ENCODE data around the gene PMEPA1.

PMEPA1 gene

DNA sequence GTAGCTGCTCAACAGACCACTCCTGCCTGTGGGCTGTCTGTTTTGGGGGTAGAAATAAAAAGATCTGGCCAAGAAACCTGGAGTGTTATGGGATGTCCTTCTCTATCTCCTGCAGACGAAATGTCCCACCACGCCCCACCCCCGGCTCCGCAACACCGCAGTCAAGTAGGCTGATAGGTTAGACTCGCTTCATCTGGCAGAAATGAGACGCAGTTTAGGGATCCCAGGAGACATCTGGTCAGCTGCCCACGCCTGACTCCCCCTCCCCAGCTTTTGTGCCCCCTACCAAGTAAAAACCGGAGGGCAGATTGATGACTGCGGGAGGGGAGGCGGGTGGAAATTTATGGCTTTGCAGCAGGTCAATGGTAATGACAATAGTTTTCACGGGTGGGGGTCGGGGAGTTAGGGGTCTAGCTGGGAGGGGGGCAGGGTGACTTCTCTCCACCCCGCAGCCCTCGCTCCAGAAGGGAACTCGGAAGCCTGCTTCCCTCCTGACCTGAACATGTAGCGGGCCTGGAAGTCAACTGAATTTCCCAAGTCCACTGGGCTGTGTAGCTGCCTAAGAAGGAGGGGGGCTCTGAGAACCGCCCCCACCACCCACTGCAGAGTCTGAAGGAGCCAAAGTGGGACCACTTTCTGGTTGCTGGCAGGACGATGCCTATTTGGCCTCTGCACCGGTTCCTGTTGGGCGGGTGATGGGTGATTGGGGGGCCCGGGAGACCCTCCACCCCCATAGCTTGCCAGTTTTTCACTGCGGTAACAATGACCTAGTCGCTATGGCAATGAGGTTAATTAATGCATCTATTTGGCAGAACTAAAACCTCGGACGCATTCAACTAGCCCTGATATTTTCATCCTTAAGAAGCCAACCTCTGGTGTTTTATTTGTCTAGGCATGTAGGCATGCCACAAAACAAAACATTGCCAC, 25.7 kb downstream of the PMEPA1 start:
- no peak for ATAC-seq
- Mint-ChIP-seq H3K4me3 (no peak overlapping the region), H3K4me1 (peaks cover 35% of the 10 kb centered on the region), H3K27ac (no peak overlapping the region), H3K9me3 (no peaks in the 10 kb centered on the region), H3K36me3 (no peaks in the 10 kb centered on the region)
- no peak for DNase-seq (ENCODE audit: low spot score in 2 of 2)

- DNase-seq (ENCODE audit: low spot score in 2 of 2) (no peak), ATAC-seq (no peak)
- H3K4me1 Mint-ChIP-seq, result peaks cover 35% of the 10 kb centered on the region
- H3K27ac Mint-ChIP-seq, result no peak overlapping the region
- H3K4me3 Mint-ChIP-seq, result no peak overlapping the region
- no peaks in the 10 kb centered on the region for H3K36me3 Mint-ChIP-seq
- no peaks in the 10 kb centered on the region for H3K9me3 Mint-ChIP-seq
Observed at GRCh38 chr20:57683287-57683686, 26.5 kb downstream of the PMEPA1 start.

GRCh38 chr20:57682184-57683101, 27.4 kb downstream of the PMEPA1 start:
- no peak for ATAC-seq
- no peaks in the 10 kb centered on the region for H3K9me3 Mint-ChIP-seq
- H3K36me3 Mint-ChIP-seq, result no peaks in the 10 kb centered on the region
- DNase-seq (ENCODE audit: low spot score in 2 of 2), result no peak
- peak overlapping the region; percentile 40 for H3K27ac Mint-ChIP-seq
- H3K4me3 Mint-ChIP-seq, result no peak overlapping the region
- peaks cover 29% of the 10 kb centered on the region for H3K4me1 Mint-ChIP-seq

DNA sequence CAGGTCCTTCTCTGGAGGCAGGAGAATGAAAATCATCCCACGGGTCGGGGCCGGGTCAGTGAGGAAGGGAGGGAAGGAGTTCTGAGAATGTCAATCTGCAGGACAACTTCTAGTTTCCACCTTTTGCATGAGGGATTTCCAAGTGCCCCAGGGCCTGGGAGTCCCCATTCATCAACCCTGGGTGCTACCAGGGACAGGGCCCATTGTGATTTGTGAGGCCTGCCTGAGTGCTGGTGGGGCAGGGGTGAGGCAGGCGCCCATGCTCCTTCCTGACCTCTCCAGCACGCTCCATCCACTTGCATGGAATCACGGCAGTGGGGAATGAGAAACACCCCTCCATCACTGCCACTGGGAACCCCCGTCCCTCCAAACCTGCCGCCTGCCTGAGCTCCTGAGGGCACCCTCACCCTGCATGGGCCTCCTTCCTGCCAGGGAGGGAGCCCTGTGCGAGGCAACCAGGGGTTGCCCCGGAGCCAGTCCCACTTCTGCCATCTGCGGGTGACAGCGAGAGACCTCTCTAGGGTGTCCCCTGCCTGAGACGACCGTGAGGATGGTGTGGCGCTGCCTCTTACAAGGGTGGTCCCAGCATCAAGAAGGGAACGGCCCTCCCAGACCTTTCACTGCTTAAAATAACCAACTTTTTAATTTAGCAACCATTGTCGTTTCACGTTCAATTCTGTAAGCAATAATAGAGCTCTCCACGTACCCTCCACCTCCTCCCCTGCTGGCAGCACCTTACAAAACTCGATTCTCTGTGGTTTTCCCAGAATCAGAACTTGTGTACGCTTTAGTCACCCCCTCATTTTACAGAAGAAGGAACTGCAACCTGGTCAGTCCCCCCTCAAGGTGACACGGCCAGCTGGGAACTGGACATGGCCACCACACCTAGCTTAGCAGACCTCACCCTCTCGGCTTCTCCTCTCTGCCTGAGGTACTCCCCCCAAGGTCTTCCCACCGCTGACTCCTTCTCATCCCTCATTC, 28.6 kb downstream of the PMEPA1 start:
- Mint-ChIP-seq H3K9me3 (no peaks in the 10 kb centered on the region), H3K27ac (peak overlapping the region; percentile 40), H3K4me1 (peaks cover 32% of the 10 kb centered on the region), H3K36me3 (no peaks in the 10 kb centered on the region), H3K4me3 (no peak overlapping the region)
- DNase-seq (ENCODE audit: low spot score in 2 of 2), result no peak
- peak; percentile 65 for ATAC-seq

GRCh38 chr20:57680131-57680716, 29.6 kb downstream of the PMEPA1 start:
- peak; percentile 45 for ATAC-seq
- peaks cover 34% of the 10 kb centered on the region for H3K4me1 Mint-ChIP-seq
- no peak for DNase-seq (ENCODE audit: low spot score in 2 of 2)
- H3K4me3 Mint-ChIP-seq, result no peak overlapping the region
- H3K27ac Mint-ChIP-seq, result peak overlapping the region; percentile 26
- H3K9me3 Mint-ChIP-seq, result no peaks in the 10 kb centered on the region
- no peaks in the 10 kb centered on the region for H3K36me3 Mint-ChIP-seq

DNA sequence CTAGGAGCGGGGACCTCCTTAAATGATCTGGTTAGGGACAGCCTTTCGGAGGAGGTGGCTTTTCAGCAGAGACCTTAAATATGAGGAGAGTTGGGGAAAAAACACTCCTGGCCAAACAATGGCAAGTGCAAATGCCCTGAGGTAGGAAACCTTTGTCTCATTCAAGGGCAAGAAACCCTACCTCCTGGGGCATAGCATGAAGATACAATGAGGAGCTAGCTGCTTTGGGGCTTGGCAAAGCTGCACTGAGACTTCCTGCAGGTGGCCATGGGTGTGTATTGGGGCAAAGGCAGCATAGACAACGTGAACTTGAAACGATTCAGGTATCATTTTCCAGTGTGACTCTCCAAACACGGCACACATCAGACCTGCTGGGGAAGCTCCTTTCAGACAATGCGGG, 30.7 kb downstream of the PMEPA1 start:
- no peak for DNase-seq (ENCODE audit: low spot score in 2 of 2)
- Mint-ChIP-seq H3K4me1 (peaks cover 34% of the 10 kb centered on the region), H3K4me3 (no peak overlapping the region), H3K9me3 (no peaks in the 10 kb centered on the region), H3K27ac (no peak overlapping the region), H3K36me3 (no peaks in the 10 kb centered on the region)
- ATAC-seq, result no peak

- ATAC-seq, result no peak
- Mint-ChIP-seq H3K4me1 (peaks cover 34% of the 10 kb centered on the region), H3K27ac (no peak overlapping the region), H3K4me3 (no peak overlapping the region), H3K36me3 (no peaks in the 10 kb centered on the region), H3K9me3 (no peaks in the 10 kb centered on the region)
- DNase-seq (ENCODE audit: low spot score in 2 of 2), result no peak
Observed at GRCh38 chr20:57678340-57678739, 31.5 kb downstream of the PMEPA1 start.

DNA sequence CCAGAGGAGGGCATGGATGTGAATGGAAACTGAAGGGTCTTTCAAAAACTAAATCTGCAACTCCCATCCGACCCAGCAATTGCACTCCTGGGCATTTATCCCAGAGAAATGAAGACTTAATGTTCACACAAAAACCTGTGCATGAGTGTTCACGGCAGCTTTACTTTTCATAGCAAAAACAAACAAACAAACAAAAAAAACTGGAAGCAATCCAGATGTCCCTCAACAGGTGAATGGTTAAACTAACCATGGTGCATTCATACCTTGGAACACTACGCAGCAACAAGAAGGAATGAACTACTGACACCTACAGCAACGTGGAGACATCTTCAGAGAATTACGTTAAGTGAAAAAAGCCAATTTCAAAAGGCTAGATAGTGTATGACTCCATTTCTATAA, 32.2 kb downstream of the PMEPA1 start:
- no peak for DNase-seq (ENCODE audit: low spot score in 2 of 2)
- no peak overlapping the region for H3K27ac Mint-ChIP-seq
- no peak overlapping the region for H3K4me3 Mint-ChIP-seq
- ATAC-seq, result no peak
- H3K9me3 Mint-ChIP-seq, result no peaks in the 10 kb centered on the region
- no peaks in the 10 kb centered on the region for H3K36me3 Mint-ChIP-seq
- H3K4me1 Mint-ChIP-seq, result peaks cover 34% of the 10 kb centered on the region

DNA sequence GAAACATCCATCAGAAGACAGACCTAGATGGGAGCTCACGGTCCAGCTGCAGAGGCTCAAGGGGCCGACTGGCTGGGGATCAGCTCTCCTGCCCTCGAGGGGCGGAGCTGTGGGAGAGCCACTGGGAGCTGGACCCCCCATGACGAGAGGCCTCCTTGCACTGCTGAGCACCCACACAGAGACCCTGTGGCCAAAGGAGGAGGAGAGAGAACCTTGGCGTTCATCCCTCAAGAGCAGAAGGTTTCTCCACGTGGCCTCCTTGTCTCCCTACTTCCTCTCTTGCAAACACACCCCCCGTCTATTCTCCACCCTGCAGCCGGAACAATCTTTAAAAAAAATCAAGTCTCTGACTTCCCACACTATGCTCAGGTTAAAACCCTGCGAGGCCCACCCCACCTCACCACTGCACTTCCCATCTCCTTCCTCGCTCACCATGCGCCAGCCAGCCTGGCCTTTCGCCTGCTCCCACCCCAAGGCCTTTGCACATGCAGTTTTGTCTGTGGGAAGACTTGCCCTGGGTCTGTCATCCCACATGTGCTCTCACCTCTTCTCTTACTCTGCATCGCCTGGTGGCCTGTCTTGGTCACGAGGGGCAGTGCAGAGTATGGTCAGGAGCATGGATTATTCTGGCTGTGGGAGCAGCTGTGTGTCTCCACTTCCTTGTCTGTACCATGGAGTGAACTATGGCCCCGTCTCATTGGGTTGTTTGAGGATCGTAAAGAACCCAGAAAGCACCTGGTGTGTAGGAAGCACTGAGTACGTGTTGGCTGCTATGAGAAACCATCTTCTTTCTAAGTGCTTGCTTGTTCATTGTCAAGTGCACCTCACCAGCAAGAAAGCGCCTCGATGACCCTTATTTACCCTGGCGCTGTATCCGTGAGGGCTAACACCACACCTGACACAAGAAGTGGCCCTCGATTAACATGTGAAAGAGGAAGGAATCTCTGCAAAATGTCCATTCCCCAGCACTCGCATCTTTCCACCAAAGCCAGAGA, 32.9 kb downstream of the PMEPA1 start:
- Mint-ChIP-seq H3K4me3 (no peak overlapping the region), H3K27ac (no peak overlapping the region), H3K4me1 (peaks cover 32% of the 10 kb centered on the region), H3K9me3 (no peaks in the 10 kb centered on the region), H3K36me3 (no peaks in the 10 kb centered on the region)
- ATAC-seq (no peak), DNase-seq (ENCODE audit: low spot score in 2 of 2) (no peak)

- Mint-ChIP-seq H3K4me3 (no peak overlapping the region), H3K4me1 (peaks cover 21% of the 10 kb centered on the region), H3K27ac (no peak overlapping the region), H3K9me3 (no peaks in the 10 kb centered on the region), H3K36me3 (no peaks in the 10 kb centered on the region)
- no peak for ATAC-seq
- no peak for DNase-seq (ENCODE audit: low spot score in 2 of 2)
Observed at GRCh38 chr20:57675773-57676172, 34.0 kb downstream of the PMEPA1 start.

GRCh38 chr20:57672953-57673575, 36.8 kb downstream of the PMEPA1 start:
- no peak for DNase-seq (ENCODE audit: low spot score in 2 of 2)
- Mint-ChIP-seq H3K36me3 (no peaks in the 10 kb centered on the region), H3K4me1 (peaks cover 17% of the 10 kb centered on the region), H3K27ac (no peak overlapping the region), H3K4me3 (no peak overlapping the region), H3K9me3 (no peaks in the 10 kb centered on the region)
- ATAC-seq, result no peak

DNA sequence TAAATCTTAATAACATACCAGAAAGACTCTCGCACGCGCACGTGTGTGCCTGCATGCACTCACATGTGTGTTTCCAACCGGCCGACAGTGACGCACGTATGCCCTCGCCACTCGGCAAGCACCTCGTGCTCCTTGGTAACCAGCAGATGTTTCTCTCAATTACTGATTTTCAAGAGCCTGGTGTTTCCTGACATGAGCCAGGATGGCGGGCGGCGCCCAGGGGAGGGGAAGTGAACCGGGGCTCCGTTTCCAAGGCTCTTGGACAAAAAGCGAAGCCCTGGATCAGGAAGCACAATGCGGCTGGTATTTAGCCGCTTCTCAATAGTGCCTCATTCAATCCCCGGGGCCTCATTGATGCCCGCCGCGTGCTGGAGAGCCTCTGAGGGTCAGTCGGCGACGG, 37.7 kb downstream of the PMEPA1 start:
- peaks cover 17% of the 10 kb centered on the region for H3K4me1 Mint-ChIP-seq

GRCh38 chr20:57671662-57672061, 38.2 kb downstream of the PMEPA1 start:
- Mint-ChIP-seq H3K36me3 (no peaks in the 10 kb centered on the region), H3K27ac (no peak overlapping the region), H3K4me1 (peaks cover 12% of the 10 kb centered on the region), H3K4me3 (no peak overlapping the region), H3K9me3 (no peaks in the 10 kb centered on the region)
- no peak for ATAC-seq
- DNase-seq (ENCODE audit: low spot score in 2 of 2), result no peak

More for the DNA sequence above, 37.7 kb downstream of the PMEPA1 start:
- no peaks in the 10 kb centered on the region for H3K36me3 Mint-ChIP-seq
- H3K9me3 Mint-ChIP-seq, result no peaks in the 10 kb centered on the region
- DNase-seq (ENCODE audit: low spot score in 2 of 2) (no peak), ATAC-seq (no peak)
- no peak overlapping the region for H3K4me3 Mint-ChIP-seq
- H3K27ac Mint-ChIP-seq, result no peak overlapping the region
